Fibroblast of lung (primary cell): Measurements from ENCODE around the gene MROH9. TPM values are rescaled to one million over a fixed set of nuclear protein-coding genes. Genes with fewer than 3 reads are reported as not detected.

Experiments used
- DNase-seq, 2 donors: peaks; one replicate each; pipeline versions ENCODE4 v3.0.0 to v3.0.0-alpha.2; 2010; ENCODE audit warnings: low read depth in 2 of 2
- H2AFZ ChIP-seq: 2 replicates; pipeline ENCODE4 v1.5.1; 2012; ENCODE audit warnings: low read length, control low read depth, inconsistent platforms
- H3K27ac ChIP-seq: 2 replicates; pipeline ENCODE4 v1.5.1; 2011; ENCODE audit warnings: low read length, control low read depth; ENCODE audit not compliant: insufficient read depth
- H3K27me3 ChIP-seq: 2 replicates; pipeline ENCODE4 v1.5.1; 2011; ENCODE audit warnings: mild to moderate bottlenecking, low read length; ENCODE audit not compliant: control insufficient read depth, insufficient read depth
- H3K36me3 ChIP-seq: 2 replicates; pipeline ENCODE4 v1.5.1; 2011; ENCODE audit warnings: low read length; ENCODE audit not compliant: control insufficient read depth, insufficient read depth
- H3K4me1 ChIP-seq: 2 replicates; pipeline ENCODE4 v1.5.1; 2011; ENCODE audit warnings: low read length; ENCODE audit not compliant: control insufficient read depth, insufficient read depth; ENCODE audit errors: extremely low read depth
- H3K4me2 ChIP-seq: 2 replicates; pipeline ENCODE4 v1.5.1; 2011; ENCODE audit warnings: low read length, control low read depth; ENCODE audit not compliant: insufficient read depth; ENCODE audit errors: extremely low read depth
- H3K4me3 ChIP-seq, 4 experiments: fragments of 200-600 bp in 1 of 4; sonication (generic) in 1 of 4; replicated peaks in 1 of 4; 2 replicates each; pipeline ENCODE4 v1.5.1; 2011 to 2016; ENCODE audit warnings: low read length in 4 of 4, low read depth in 3 of 4, mild to moderate bottlenecking in 3 of 4, control low read depth in 2 of 4, inconsistent platforms in 1 of 4, mixed read lengths in 1 of 4; ENCODE audit not compliant: insufficient read depth in 1 of 4; ENCODE audit errors: control extremely low read depth in 1 of 4
- H3K79me2 ChIP-seq: 2 replicates; pipeline ENCODE4 v1.5.1; 2012; ENCODE audit warnings: mild to moderate bottlenecking, low read length, inconsistent platforms; ENCODE audit not compliant: control insufficient read depth, insufficient read depth
- H3K9ac ChIP-seq: 2 replicates; pipeline ENCODE4 v1.5.1; 2011; ENCODE audit warnings: mild to moderate bottlenecking, low read length, control low read depth; ENCODE audit not compliant: insufficient read depth
- H3K9me3 ChIP-seq: 2 replicates; pipeline ENCODE4 v1.5.1; 2012; ENCODE audit warnings: low read depth, low read length; ENCODE audit not compliant: control insufficient read depth, insufficient read depth
- H4K20me1 ChIP-seq: 2 replicates; pipeline ENCODE4 v1.5.1; 2011; ENCODE audit warnings: low read length; ENCODE audit not compliant: control insufficient read depth, insufficient read depth; ENCODE audit errors: extremely low read depth
- CTCF ChIP-seq, 2 donors: IDR thresholded peaks in 1 of 2; conservative IDR thresholded peaks in 1 of 2; 1 replicate in 1 of 2; 2 replicates in 1 of 2; pipeline ENCODE4 v1.5.1; 2011 to 2012; ENCODE audit warnings: low read length in 2 of 2, control low read depth in 1 of 2, inconsistent platforms in 1 of 2, low read depth in 1 of 2, mild to moderate bottlenecking in 1 of 2
- EZH2 ChIP-seq: IDR thresholded peaks from 2 replicates; pipeline ENCODE4 v1.5.1; 2012; ENCODE audit warnings: low read length, control low read depth, mild to moderate bottlenecking; ENCODE audit errors: missing control alignments
- polyA plus RNA-seq, 2 donors: library from polyadenylated mRNA; depleted of rRNA in 1 of 2; stranded (reverse) in 1 of 2; unstranded in 1 of 2; fragments of >200 nt; gene quantifications; 2 replicates each; pipeline ENCODE4 v1.2.1, GENCODE V29; 2011 to 2012; ENCODE audit warnings: missing spikeins in 1 of 2
- total RNA-seq: library from RNA; depleted of rRNA; stranded (reverse); fragments of >200 nt; gene quantifications from 2 replicates; pipeline ENCODE4 v1.2.1, GENCODE V29; 2014

The MROH9 gene
- total and polyA plus RNA-seq, 2 donors (not counting 1 experiment from before 2014, with no cell fraction given): 0.15 TPM; not detected in 1

GRCh38 chr1:171075041-171075440 lies 139.7 kb downstream of the MROH9 start:
- no peaks in the 10 kb centered on the region for H3K36me3 ChIP-seq
- H3K27me3 ChIP-seq: no peaks in the 10 kb centered on the region
- no peaks in the 10 kb centered on the region for H4K20me1 ChIP-seq
- H3K9ac ChIP-seq: no peak overlapping the region
- no peak overlapping the region for H3K4me2 ChIP-seq
- no peaks in the 10 kb centered on the region for H3K9me3 ChIP-seq
- no peak for DNase-seq
- no peaks in the 10 kb centered on the region for H3K79me2 ChIP-seq
- H2AFZ ChIP-seq: no peak overlapping the region
- H3K4me3 ChIP-seq: no peak overlapping the region
- no peak for TF ChIP-seq EZH2
- TF ChIP-seq CTCF (conservative IDR thresholded peaks at IDR 0.05 in 1 of 2, IDR thresholded peaks at IDR 0.05 in 1 of 2; ENCODE audit: low read depth in 1 of 2, low read length in 2 of 2): no peak
- no peak overlapping the region for H3K27ac ChIP-seq
- H3K4me1 ChIP-seq: no peaks in the 10 kb centered on the region

- Histone ChIP-seq H3K4me3 (no peak overlapping the region), H3K79me2 (no peaks in the 10 kb centered on the region), H3K4me2 (peak overlapping the region; percentile 81), H3K27ac (peak overlapping the region; percentile 56), H3K9me3 (no peaks in the 10 kb centered on the region), H3K27me3 (no peaks in the 10 kb centered on the region), H3K4me1 (peaks cover 10% of the 10 kb centered on the region), H4K20me1 (no peaks in the 10 kb centered on the region), H2AFZ (peak overlapping the region; percentile 82), H3K9ac (no peak overlapping the region), H3K36me3 (no peaks in the 10 kb centered on the region)
- peak; percentile 41 to 87 for DNase-seq
- no peak for TF ChIP-seq EZH2
- TF ChIP-seq CTCF (conservative IDR thresholded peaks at IDR 0.05 in 1 of 2, IDR thresholded peaks at IDR 0.05 in 1 of 2; ENCODE audit: low read depth in 1 of 2, low read length in 2 of 2): peak; percentile 25 to 40
Measured at GRCh38 chr1:171081314-171081753, 146.0 kb downstream of the MROH9 start.

GRCh38 chr1:171081763-171082201 lies 146.4 kb downstream of the MROH9 start:
- Histone ChIP-seq H3K9me3 (no peaks in the 10 kb centered on the region), H3K79me2 (no peaks in the 10 kb centered on the region), H2AFZ (peak overlapping the region; percentile 82), H3K9ac (no peak overlapping the region), H4K20me1 (no peaks in the 10 kb centered on the region), H3K27ac (peak overlapping the region; percentile 56), H3K36me3 (no peaks in the 10 kb centered on the region), H3K4me1 (peaks cover 10% of the 10 kb centered on the region), H3K4me2 (peak overlapping the region; percentile 81), H3K4me3 (no peak overlapping the region), H3K27me3 (no peaks in the 10 kb centered on the region)
- TF ChIP-seq EZH2 (no peak), CTCF (conservative IDR thresholded peaks at IDR 0.05 in 1 of 2, IDR thresholded peaks at IDR 0.05 in 1 of 2; ENCODE audit: low read depth in 1 of 2, low read length in 2 of 2) (no peak)
- DNase-seq: no peak
